Activated CD4-positive, alpha-beta T cell treated with anti-CD3 and anti-CD28 coated beads for 36 hours (primary cell): ENCODE results near the gene TMEM52. TPM values are rescaled to one million over a fixed set of nuclear protein-coding genes. Genes with fewer than 3 reads are reported as not detected.

Source experiments
- ATAC-seq: fragments of 200-7000 bp; cut with Tn5 transposase; one replicate; pipeline ENCODE4 v1.10.0; 2021; ENCODE audit warnings: mild to moderate bottlenecking, moderate library complexity
- CTCF ChIA-PET: fragments of 350-600 bp; sonication (Branson Sonifier 250); formaldehyde crosslinking; loops from one replicate; lab custom pipeline; 2021; ENCODE audit warnings: antibody characterized with exemption; lab: Charles Lee
- POLR2A ChIA-PET: fragments of 350-600 bp; sonication (Branson Sonifier 250); formaldehyde crosslinking; loops from one replicate; lab custom pipeline; 2021; ENCODE audit warnings: antibody characterized with exemption, inconsistent platforms; lab: Charles Lee
- DNase-seq: peaks from one replicate; pipeline ENCODE4 v3.0.0-alpha.2; 2020
- H3K27ac Mint-ChIP-seq: one replicate; pipeline ENCODE4 v1.8.0; 2021; ENCODE audit warnings: mixed read lengths
- H3K27me3 Mint-ChIP-seq: one replicate; pipeline ENCODE4 v1.8.0; 2021; ENCODE audit warnings: mixed read lengths
- H3K36me3 Mint-ChIP-seq: one replicate; pipeline ENCODE4 v1.8.0; 2021; ENCODE audit warnings: low read depth, mixed read lengths
- H3K4me1 Mint-ChIP-seq: one replicate; pipeline ENCODE4 v1.8.0; 2021; ENCODE audit warnings: mixed read lengths
- H3K4me3 Mint-ChIP-seq: one replicate; pipeline ENCODE4 v1.8.0; 2021; ENCODE audit warnings: mild to moderate bottlenecking, moderate library complexity, mixed read lengths
- H3K9me3 Mint-ChIP-seq: one replicate; pipeline ENCODE4 v1.8.0; 2021; ENCODE audit warnings: low read depth, mixed read lengths
- intact Hi-C, 2 experiments: fragments of 100-400 bp; cut with DNase I in 1 of 2; cut with micrococcal nuclease in 1 of 2; formaldehyde crosslinking; loops; one replicate each; pipeline versions ENCODE4 v1.14.2 to v1.15.1; 2022 to 2024; cut with DNase I, micrococcal nuclease
- total RNA-seq, 2 experiments: library from RNA; stranded (reverse); gene quantifications; one replicate each; pipeline ENCODE4 v1.2.3, GENCODE V29; 2021

Gene TMEM52
- total RNA-seq, 2 experiments from 2014 or later: 0.88 to 1.1 TPM

DNA sequence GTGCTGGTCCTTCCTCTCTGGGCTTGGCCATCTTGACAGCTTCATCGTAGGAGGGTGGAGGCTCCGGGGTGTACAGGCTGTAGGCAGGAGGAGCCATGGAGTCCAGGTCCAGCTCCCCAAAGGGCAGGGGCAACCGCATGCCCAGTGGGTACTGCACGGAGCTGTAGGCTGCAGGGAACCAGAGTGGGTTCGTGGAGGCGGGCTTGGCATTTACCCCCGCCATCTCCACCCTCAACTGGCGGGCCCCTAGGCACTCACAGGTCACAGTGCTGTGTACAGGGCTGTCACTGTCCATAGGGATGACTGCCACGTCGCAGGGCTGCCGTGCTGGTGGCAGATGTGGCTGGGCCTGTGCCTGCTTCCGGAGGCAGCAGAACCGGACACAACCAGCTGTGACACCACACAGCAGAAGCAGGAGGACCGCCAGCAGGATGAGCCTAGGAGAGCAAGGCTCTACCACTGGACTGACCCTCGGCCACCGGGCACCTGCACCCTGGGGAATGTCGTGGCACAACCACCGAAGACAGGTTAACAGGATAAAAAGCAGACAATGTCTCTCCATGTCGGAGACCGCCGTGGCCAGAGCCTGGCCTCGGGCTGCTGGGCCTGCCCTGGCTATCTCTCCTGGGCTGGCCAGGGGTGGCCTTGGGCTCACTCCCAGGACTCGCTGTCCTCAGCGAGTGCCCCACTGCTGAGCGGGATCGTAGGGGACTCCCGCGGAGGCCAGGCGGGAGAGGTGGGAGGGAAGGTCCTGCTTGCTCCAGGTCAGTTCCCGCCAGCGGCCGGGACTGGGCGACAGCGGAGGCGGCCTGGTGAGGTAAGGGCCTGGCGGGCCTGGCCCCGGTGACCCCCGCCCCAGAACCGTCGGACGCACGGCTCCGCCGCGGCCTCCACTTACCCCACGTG is 831 bp downstream of the TMEM52 start:
- CTCF ChIA-PET: interaction anchor here (2.0 kb wide), 1 partner anchor 9 kb away, joined by 7 read pairs; no protein-coding TSS in a partner anchor
- H3K9me3 Mint-ChIP-seq: no peaks in the 10 kb centered on the region
- intact Hi-C loops: loop anchor here in 1 of 2 experiments (2.0 kb wide), 1 partner anchor 447 kb away; the partner anchor contains the start of gene ATAD3B
- H3K27me3 Mint-ChIP-seq: peaks cover 2% of the 10 kb centered on the region
- POLR2A ChIA-PET: no interaction called here
- ATAC-seq (no peak), DNase-seq (no peak)
- H3K36me3 Mint-ChIP-seq: no peaks in the 10 kb centered on the region
- H3K4me1 Mint-ChIP-seq: peaks cover 4% of the 10 kb centered on the region
- peak overlapping the region; percentile 39 for H3K4me3 Mint-ChIP-seq
- no peak overlapping the region for H3K27ac Mint-ChIP-seq

DNA sequence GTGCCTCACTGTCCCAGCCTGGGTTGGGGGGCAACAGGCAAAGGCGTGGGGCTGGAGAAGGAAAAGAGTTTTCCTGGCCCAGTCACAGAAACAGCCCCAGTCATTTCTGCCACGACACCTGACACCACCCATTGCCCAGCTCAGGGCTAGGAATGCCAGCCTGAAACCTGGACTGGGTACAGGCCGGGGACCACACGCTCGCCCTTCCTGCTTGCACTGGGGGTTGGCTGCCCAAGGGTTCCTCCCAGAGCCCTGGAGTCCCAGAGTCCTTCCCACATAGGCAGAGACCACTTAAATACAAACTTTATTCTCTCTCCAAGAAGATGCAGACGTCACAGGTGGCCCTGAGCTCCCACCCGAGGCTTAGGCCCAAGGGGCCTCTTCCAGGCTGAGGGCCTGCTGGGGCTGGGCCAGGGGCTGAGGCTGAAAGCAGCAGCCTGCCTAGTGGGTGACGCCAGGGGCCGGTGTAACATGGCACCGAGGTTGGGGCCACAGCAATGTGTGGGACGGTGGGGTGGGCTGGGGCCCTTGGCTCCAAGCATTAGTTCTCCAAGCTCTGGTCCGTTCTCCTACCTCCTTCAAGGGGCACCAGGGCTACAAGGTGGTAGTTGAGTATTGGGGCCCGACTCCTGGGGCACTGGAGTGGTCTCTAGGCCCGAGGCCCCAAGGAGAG is 1.6 kb downstream of the TMEM52 start:
- H3K36me3 Mint-ChIP-seq: no peaks in the 10 kb centered on the region
- intact Hi-C loops: no loop called here
- ChIA-PET CTCF (interaction anchor here (2.0 kb wide), 1 partner anchor 8 kb away, joined by 7 read pairs; no protein-coding TSS in a partner anchor), POLR2A (no interaction called here)
- peaks cover 4% of the 10 kb centered on the region for H3K4me1 Mint-ChIP-seq
- DNase-seq (no peak), ATAC-seq (no peak)
- no peaks in the 10 kb centered on the region for H3K9me3 Mint-ChIP-seq
- H3K27me3 Mint-ChIP-seq: peaks cover 2% of the 10 kb centered on the region
- no peak overlapping the region for H3K4me3 Mint-ChIP-seq
- no peak overlapping the region for H3K27ac Mint-ChIP-seq

DNA sequence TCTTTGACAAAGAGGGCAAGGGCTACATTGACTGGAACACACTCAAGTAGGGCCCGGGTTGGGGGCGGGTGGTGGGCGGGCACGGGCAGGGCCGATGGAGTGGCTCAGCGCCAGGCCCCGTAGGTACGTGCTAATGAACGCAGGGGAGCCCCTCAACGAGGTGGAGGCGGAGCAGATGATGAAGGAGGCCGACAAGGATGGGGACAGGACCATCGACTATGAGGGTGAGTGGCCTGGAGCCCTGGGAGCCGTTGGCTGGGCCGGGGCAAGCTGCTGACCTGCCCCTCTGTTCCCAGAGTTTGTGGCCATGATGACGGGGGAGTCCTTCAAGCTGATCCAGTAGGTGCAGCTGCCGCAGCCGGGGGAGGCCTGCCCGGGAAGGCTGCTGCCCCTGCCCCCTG is 2.2 kb downstream of the TMEM52 start:
- Mint-ChIP-seq H3K9me3 (no peaks in the 10 kb centered on the region), H3K27ac (no peak overlapping the region), H3K27me3 (peaks cover 2% of the 10 kb centered on the region), H3K4me3 (no peak overlapping the region), H3K36me3 (no peaks in the 10 kb centered on the region), H3K4me1 (peaks cover 4% of the 10 kb centered on the region)
- ATAC-seq: no peak
- POLR2A ChIA-PET: no interaction called here
- DNase-seq: no peak
- CTCF ChIA-PET: interaction anchor here (2.0 kb wide), 1 partner anchor 8 kb away, joined by 7 read pairs; no protein-coding TSS in a partner anchor
- intact Hi-C loops: no loop called here

DNA sequence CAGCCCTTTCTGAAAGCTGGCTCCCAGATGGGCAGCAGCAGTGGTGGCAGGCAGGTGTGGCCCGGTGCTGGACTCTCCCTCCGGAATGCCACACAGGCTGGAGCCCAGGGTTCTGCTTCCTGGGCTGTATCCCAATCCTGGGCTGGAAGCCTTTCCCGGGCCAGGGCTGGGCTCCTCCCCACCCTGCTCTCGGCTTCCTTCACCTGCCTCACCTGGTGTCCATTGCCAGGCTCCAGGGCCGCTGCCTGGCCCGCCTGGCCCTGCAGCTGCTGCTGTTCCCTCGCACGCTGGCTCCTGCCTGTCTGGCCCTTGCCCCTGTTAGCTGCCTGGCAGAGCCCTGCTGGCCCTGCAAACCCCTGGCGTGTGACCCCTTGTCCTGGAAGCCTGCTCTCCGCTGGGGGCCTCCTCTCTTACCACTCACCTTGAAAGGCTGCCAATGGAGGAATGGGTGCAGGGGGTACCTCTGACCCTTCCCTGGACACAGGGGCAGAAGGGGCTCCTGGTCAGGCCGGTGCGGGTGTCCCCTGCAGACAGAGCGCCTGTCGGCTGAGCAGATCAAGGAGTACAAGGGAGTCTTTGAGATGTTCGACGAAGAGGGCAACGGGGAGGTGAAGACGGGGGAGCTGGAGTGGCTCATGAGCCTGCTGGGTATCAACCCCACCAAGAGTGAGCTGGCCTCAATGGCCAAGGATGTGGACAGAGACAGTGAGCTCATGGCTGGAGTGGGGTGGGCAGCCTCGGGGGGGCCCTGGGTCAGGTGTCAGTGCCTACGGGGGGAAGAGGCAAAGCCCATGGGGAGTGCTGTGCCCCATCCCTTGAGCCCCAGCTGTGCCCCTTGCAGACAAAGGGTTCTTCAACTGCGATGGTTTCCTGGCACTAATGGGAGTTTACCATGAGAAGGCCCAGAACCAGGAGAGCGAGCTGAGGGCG is 2.9 kb downstream of the TMEM52 start:
- no peak for DNase-seq
- intact Hi-C loops: no loop called here
- Mint-ChIP-seq H3K9me3 (no peaks in the 10 kb centered on the region), H3K4me1 (peaks cover 4% of the 10 kb centered on the region), H3K36me3 (no peaks in the 10 kb centered on the region), H3K27me3 (peaks cover 2% of the 10 kb centered on the region), H3K4me3 (no peak overlapping the region), H3K27ac (no peak overlapping the region)
- no peak for ATAC-seq
- CTCF ChIA-PET: no interaction called here
- POLR2A ChIA-PET: no interaction called here

DNA sequence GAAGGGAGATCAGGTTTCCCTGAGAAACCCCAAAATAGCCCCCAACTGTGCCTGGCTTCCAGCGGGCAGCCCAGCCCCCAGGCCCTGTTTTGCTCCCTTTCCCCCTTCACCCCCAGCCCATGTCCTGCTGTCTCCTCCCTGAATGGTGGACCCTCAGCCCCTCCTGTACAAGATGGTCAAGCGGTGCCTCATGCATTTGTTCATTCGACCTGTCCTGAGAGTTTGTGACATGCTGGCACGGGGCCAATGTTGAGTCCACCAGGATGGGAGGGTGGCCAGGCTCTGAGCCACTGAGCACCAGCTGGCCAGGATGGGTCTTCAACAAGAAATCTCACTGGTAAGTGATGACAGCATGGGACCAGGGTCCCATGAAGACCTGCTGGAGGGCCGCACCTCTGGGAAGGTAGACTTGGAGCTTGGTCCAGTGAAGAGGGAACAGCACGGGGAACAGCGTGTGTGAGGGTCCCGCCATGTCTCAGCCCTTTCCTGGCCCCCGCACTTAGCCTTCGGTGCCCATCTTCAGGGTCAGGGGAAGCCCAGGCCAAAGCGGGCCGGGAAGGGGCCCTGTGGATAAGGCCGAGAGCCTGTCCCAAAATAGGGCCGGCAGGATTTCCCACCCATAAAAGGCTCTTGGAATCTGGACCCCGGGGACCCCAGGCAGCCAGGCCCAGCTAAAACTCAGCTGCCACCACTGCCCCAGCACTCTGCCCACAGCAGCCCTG is 3.9 kb downstream of the TMEM52 start, which contains the start of gene CALML6:
TSS of gene CALML6 (plus strand) at position 290 of the 722 bp plus-strand sequence. CDS start at position 311, 21 bp downstream.
- CTCF ChIA-PET: interaction anchor here (0.5 kb wide), 1 partner anchor 29 kb away, joined by 4 read pairs; no protein-coding TSS in a partner anchor
- Mint-ChIP-seq H3K27me3 (peaks cover 2% of the 10 kb centered on the region), H3K4me1 (peaks cover 6% of the 10 kb centered on the region), H3K36me3 (no peaks in the 10 kb centered on the region), H3K27ac (no peak within 1 kb of the TSS), H3K9me3 (no peaks in the 10 kb centered on the region), H3K4me3 (no peak within 1 kb of the TSS)
- intact Hi-C loops: no loop called here
- POLR2A ChIA-PET: no interaction called here
- ATAC-seq (no peak), DNase-seq (no peak)

DNA sequence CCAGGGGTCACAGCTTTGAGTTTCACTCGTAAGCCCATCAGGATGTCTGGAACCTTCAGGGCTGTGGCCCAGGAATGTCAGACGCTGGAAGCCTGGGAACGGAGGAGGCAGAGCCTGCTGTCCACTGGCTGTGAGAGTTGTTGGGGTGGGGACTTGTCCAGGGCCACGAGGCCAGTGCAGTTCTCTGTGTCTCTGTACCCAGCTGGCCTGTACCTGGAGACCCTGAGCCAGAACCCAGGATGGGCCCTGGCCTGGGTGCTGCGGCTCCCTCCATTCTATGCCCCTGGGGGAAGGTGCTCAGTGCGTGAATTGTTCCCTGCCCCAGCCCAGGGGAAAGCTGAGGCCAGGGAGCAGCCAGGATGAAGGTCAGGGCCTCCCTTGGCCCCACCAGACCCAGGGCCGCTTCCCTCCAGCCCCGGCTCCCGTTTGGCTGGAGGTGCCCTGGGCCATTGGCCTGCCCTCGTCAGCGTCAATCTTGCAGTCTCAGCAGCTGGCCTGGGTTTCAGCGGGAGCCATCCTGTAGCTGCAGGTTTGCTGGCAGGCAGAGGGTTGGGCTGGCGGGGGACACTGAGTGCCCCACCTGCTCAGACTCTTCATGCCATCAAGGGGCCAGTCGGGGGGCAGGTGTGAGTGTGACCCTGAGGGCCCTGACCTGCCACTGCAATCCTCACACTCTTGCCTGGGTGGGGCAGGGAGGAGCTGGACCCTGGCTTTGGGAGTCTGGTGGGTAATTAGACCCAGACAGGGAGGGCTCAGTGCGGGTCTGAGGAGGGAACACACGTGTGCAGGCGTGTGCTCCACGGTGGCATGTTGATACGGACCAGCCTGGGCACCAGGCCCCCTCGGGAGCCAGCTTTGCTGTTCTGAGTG is 4.7 kb downstream of the TMEM52 start:
- Mint-ChIP-seq H3K27me3 (peaks cover 2% of the 10 kb centered on the region), H3K36me3 (no peaks in the 10 kb centered on the region), H3K4me3 (no peak overlapping the region), H3K4me1 (peaks cover 10% of the 10 kb centered on the region), H3K27ac (no peak overlapping the region), H3K9me3 (no peaks in the 10 kb centered on the region)
- intact Hi-C loops: no loop called here
- ATAC-seq (no peak), DNase-seq (no peak)
- ChIA-PET CTCF (no interaction called here), POLR2A (no interaction called here)

DNA sequence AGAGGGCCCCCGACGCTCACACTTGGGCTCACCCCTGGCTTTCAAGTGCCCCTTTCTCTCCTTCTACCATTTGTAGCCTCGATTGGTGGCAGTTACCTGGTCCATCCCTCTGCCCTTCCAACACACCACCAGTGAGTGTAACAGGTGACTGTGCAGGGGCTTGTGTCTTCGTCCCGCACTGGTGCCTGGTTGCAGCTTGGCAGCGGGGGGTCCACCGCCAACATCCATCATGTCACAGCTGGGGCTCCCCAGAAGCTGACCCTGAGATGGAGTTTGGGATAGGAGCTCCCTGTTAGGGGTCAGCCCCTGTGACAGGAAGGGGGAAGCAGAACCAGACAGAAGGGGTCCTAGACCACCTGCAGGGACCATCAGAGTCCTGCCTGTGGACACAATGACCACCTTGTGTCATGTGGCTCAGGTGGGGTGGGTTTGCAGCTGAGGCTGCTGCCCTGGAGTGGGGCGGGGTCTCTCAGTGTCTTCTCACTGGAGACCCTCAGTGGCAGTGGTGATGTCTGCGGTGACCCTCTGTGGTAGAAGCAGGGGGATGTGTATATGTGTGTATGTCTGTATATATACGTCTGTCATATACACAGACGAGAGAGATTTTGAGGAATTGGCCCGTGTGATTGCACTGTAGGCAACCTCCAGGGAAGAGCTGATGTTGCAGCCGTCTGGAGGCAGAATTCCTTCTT is 7.6 kb downstream of the TMEM52 start:
- ChIA-PET CTCF (interaction anchor here (1.1 kb wide), 1 partner anchor 133 kb away, joined by 3 read pairs; no protein-coding TSS in a partner anchor), POLR2A (no interaction called here)
- intact Hi-C loops: no loop called here
- no peak for ATAC-seq
- H3K27me3 Mint-ChIP-seq: peaks cover 2% of the 10 kb centered on the region
- no peaks in the 10 kb centered on the region for H3K36me3 Mint-ChIP-seq
- DNase-seq: no peak
- no peak overlapping the region for H3K27ac Mint-ChIP-seq
- H3K4me3 Mint-ChIP-seq: no peak overlapping the region
- no peaks in the 10 kb centered on the region for H3K9me3 Mint-ChIP-seq
- H3K4me1 Mint-ChIP-seq: peaks cover 10% of the 10 kb centered on the region

DNA sequence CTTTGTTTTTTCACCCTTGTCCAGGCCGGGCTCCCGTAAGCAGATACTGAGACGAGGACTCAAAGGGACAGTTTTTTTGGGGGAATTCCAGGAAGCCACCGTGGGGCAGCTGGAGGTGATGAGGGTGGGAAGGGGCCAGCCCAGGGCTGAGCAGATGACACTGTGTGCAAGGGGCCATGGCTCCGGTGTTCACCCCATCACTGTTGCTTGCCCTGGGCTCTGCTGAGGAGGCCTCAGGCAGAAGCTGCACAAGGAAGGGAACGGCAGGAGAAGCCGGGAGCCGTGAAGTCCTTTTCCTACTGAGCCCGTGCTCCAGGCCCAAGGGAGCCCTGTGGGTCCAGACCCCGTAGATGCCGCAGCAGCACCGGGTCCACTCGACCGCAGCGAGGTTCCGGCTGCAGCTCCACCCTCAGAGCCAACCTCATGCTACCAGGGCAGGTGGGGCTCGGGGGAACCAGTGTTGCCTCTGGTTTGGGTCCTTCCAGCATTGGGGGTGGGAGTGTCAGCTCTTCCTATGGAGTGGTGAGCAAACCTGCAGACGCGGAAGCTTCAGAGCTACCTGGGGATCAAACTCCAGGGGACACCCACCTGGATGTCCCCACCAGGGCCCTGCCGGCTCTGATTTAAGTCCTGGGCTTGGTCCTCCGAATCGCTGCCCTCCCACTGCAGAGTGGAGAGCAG is 8.3 kb downstream of the TMEM52 start:
- DNase-seq: no peak
- H3K4me3 Mint-ChIP-seq: peak overlapping the region; percentile 72
- POLR2A ChIA-PET: no interaction called here
- H3K27ac Mint-ChIP-seq: no peak overlapping the region
- peaks cover 14% of the 10 kb centered on the region for H3K4me1 Mint-ChIP-seq
- no peaks in the 10 kb centered on the region for H3K36me3 Mint-ChIP-seq
- intact Hi-C loops: no loop called here
- no peak for ATAC-seq
- H3K27me3 Mint-ChIP-seq: peaks cover 2% of the 10 kb centered on the region
- CTCF ChIA-PET: interaction anchor here (1.1 kb wide), 1 partner anchor 134 kb away, joined by 3 read pairs; no protein-coding TSS in a partner anchor
- no peaks in the 10 kb centered on the region for H3K9me3 Mint-ChIP-seq

DNA sequence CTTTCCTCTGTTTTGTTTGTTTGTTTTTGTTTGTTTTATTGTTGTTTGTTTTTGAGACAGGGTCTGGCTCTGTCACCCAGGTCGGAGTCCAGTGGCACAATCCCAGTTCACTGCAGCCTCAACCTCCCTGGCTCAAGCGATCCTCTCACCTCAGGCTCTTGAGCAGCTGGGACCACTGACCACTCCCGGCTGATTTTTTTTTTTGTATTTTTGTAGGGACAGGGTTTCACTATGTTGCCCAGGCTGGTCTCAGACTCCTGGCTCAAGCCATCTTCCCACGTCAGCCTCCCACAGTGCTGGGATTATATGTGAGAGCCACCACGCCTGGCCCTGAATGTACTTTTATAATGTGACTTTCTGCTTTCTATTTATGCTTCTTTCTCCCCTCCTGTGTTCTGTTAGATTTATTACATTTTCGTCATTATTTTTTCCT is 9.0 kb downstream of the TMEM52 start:
- Mint-ChIP-seq H3K27me3 (peaks cover 2% of the 10 kb centered on the region), H3K4me1 (peaks cover 14% of the 10 kb centered on the region), H3K27ac (peak overlapping the region; percentile 61), H3K4me3 (peak overlapping the region; percentile 72), H3K36me3 (no peaks in the 10 kb centered on the region), H3K9me3 (no peaks in the 10 kb centered on the region)
- ChIA-PET POLR2A (no interaction called here), CTCF (interaction anchor here (0.6 to 3.3 kb wide), 6 partner anchors 8 to 290 kb away, joined by 3 to 13 read pairs (median 5); no protein-coding TSS in a partner anchor)
- intact Hi-C loops: no loop called here
- DNase-seq (no peak), ATAC-seq (no peak)
